Bone marrow (tissue), 2 donors: Measurements from ENCODE around the gene OPN4.
"Not testable (repeated sequence)": the region's sequence is repeated elsewhere in the genome, so short reads cannot be mapped to it uniquely, and the experiment has no call there.

ENCODE experiments used
- DNase-seq, 2 donors: peaks; one replicate each; lab custom pipeline; 2025; lab: John Stamatoyannopoulos, UW

The OPN4 gene

GRCh38 chr10:86654411-86655172 lies at the start of gene OPN4:
Gene OPN4 (plus strand): TSS chr10:86654547. CDS start chr10:86654784, 237 bp downstream.
- no peak for DNase-seq

GRCh38 chr10:86607674-86608073 lies 46.7 kb upstream of the OPN4 start:
- no peak for DNase-seq

- DNase-seq, result no peak
These were observed 44.4 kb upstream of the OPN4 start for GRCh38 chr10:86609920-86610319.

GRCh38 chr10:86611386-86611785 lies 43.0 kb upstream of the OPN4 start:
- no peak for DNase-seq

- DNase-seq, result no peak
These were observed 41.3 kb upstream of the OPN4 start for GRCh38 chr10:86613096-86613495.

GRCh38 chr10:86613905-86614304 lies 40.4 kb upstream of the OPN4 start:
- DNase-seq, result no peak

GRCh38 chr10:86614853-86615252 lies 39.5 kb upstream of the OPN4 start:
- no peak for DNase-seq

GRCh38 chr10:86617278-86617677 lies 37.1 kb upstream of the OPN4 start:
- not testable (repeated sequence) for DNase-seq

GRCh38 chr10:86628311-86628710 lies 26.0 kb upstream of the OPN4 start:
- no peak for DNase-seq

- DNase-seq, result no peak
These were observed 24.3 kb upstream of the OPN4 start for GRCh38 chr10:86630079-86630478.

- DNase-seq, result no peak
These were observed 22.1 kb upstream of the OPN4 start for GRCh38 chr10:86632009-86632800.

GRCh38 chr10:86632951-86633350 lies 21.4 kb upstream of the OPN4 start:
- DNase-seq, result no peak

- DNase-seq, result no peak
These were observed 18.9 kb upstream of the OPN4 start for GRCh38 chr10:86635402-86635801.

GRCh38 chr10:86636311-86636710 lies 18.0 kb upstream of the OPN4 start:
- no peak for DNase-seq

GRCh38 chr10:86642021-86642420 lies 12.3 kb upstream of the OPN4 start:
- no peak for DNase-seq

GRCh38 chr10:86642499-86642898 lies 11.8 kb upstream of the OPN4 start:
- DNase-seq, result no peak

GRCh38 chr10:86644152-86644793 lies 10.1 kb upstream of the OPN4 start:
- DNase-seq, result no peak

GRCh38 chr10:86644794-86645445 lies 9.4 kb upstream of the OPN4 start:
- no peak for DNase-seq

- not testable (repeated sequence) for DNase-seq
These were observed 8.7 kb upstream of the OPN4 start for GRCh38 chr10:86645621-86646165.

GRCh38 chr10:86646532-86646931 lies 7.8 kb upstream of the OPN4 start:
- DNase-seq, result no peak

GRCh38 chr10:86646933-86647332 lies 7.4 kb upstream of the OPN4 start:
- DNase-seq, result no peak
